IPS-18c (cell line): ENCODE data around the gene ZBTB5.
"Not testable (repeated sequence)": the region's sequence is repeated elsewhere in the genome, so short reads cannot be mapped to it uniquely, and the experiment has no call there.

Experiments used
- H3K4me3 ChIP-seq: 2 replicates; pipeline ENCODE4 v1.7.0; 2013; ENCODE audit warnings: low read depth, mild to moderate bottlenecking, low read length, moderate library complexity; ENCODE audit not compliant: insufficient read depth
- H3K9me3 ChIP-seq: one replicate; pipeline ENCODE4 v1.6.1; 2013; ENCODE audit warnings: mild to moderate bottlenecking, low read length, moderate library complexity; ENCODE audit not compliant: control insufficient read depth, insufficient read depth

The ZBTB5 gene

GRCh38 chr9:37495571-37495970 is 30.3 kb upstream of the ZBTB5 start:
- Histone ChIP-seq H3K9me3 (peaks cover 2% of the 10 kb centered on the region), H3K4me3 (no peak overlapping the region)

GRCh38 chr9:37491939-37492338 is 26.7 kb upstream of the ZBTB5 start:
- Histone ChIP-seq H3K9me3 (peaks cover 2% of the 10 kb centered on the region), H3K4me3 (no peak overlapping the region)

GRCh38 chr9:37486616-37487548 is 21.6 kb upstream of the ZBTB5 start:
- Histone ChIP-seq H3K9me3 (peaks cover 2% of the 10 kb centered on the region), H3K4me3 (peak overlapping the region; percentile 72)

- H3K9me3 ChIP-seq: peaks cover 2% of the 10 kb centered on the region
- H3K4me3 ChIP-seq: peak overlapping the region; percentile 72
Measured at GRCh38 chr9:37486256-37486615, 21.0 kb upstream of the ZBTB5 start.

GRCh38 chr9:37485389-37486255 is 20.4 kb upstream of the ZBTB5 start, which contains the start of gene POLR1E:
Gene POLR1E (plus strand): TSS chr9:37485948. CDS start chr9:37486048, 100 bp downstream.
- peaks cover 2% of the 10 kb centered on the region for H3K9me3 ChIP-seq

GRCh38 chr9:37480759-37481158 is 15.5 kb upstream of the ZBTB5 start:
- Histone ChIP-seq H3K4me3 (no peak overlapping the region), H3K9me3 (no peaks in the 10 kb centered on the region)

More at GRCh38 chr9:37485389-37486255, 20.4 kb upstream of the ZBTB5 start, which contains the start of gene POLR1E:
- peak within 1 kb of the TSS; percentile 72 for H3K4me3 ChIP-seq

GRCh38 chr9:37477987-37478619 is 12.9 kb upstream of the ZBTB5 start:
- H3K9me3 ChIP-seq, H3K4me3 ChIP-seq: not testable (repeated sequence)

- H3K4me3 ChIP-seq, H3K9me3 ChIP-seq: not testable (repeated sequence)
Measured at GRCh38 chr9:37477443-37477842, 12.2 kb upstream of the ZBTB5 start.

GRCh38 chr9:37476930-37477329 is 11.7 kb upstream of the ZBTB5 start:
- Histone ChIP-seq H3K4me3 (no peak overlapping the region), H3K9me3 (no peaks in the 10 kb centered on the region)

- H3K9me3 ChIP-seq: no peaks in the 10 kb centered on the region
Measured at GRCh38 chr9:37474438-37474837, 9.2 kb upstream of the ZBTB5 start.

GRCh38 chr9:37473982-37474381 is 8.7 kb upstream of the ZBTB5 start:
- not testable (repeated sequence) for H3K4me3 ChIP-seq, H3K9me3 ChIP-seq

More at GRCh38 chr9:37474438-37474837, 9.2 kb upstream of the ZBTB5 start:
- no peak overlapping the region for H3K4me3 ChIP-seq

- H3K4me3 ChIP-seq: no peak overlapping the region
Measured at GRCh38 chr9:37471942-37472684, 6.9 kb upstream of the ZBTB5 start.

GRCh38 chr9:37468620-37469019 is 3.4 kb upstream of the ZBTB5 start:
- H3K4me3 ChIP-seq: no peak overlapping the region
- no peaks in the 10 kb centered on the region for H3K9me3 ChIP-seq

More at GRCh38 chr9:37471942-37472684, 6.9 kb upstream of the ZBTB5 start:
- no peaks in the 10 kb centered on the region for H3K9me3 ChIP-seq

GRCh38 chr9:37467530-37467929 is 2.3 kb upstream of the ZBTB5 start:
- H3K4me3 ChIP-seq, H3K9me3 ChIP-seq: not testable (repeated sequence)

- Histone ChIP-seq H3K9me3 (no peaks in the 10 kb centered on the region), H3K4me3 (peak overlapping the region; percentile 59)
Measured at GRCh38 chr9:37466037-37466709, 923 bp upstream of the ZBTB5 start.
